Thoracic aorta (tissue), 2 donors: ENCODE measurements around the gene TP63. TPM values are rescaled to one million over a fixed set of nuclear protein-coding genes. Genes with fewer than 3 reads are reported as not detected.

Experiments
- ATAC-seq: fragments of 150-250 bp; one replicate; pipeline ENCODE4 v1.8.0; 2017; ENCODE audit warnings: low read depth; ENCODE audit not compliant: insufficient number of reproducible peaks, low FRiP score
- DNase-seq: peaks from one replicate; pipeline ENCODE4 v3.0.0-alpha.2; 2020; ENCODE audit warnings: low spot score
- H3K27ac ChIP-seq, 2 donors: fragments of 200-600 bp; sonication (generic); 1 replicate in 1 of 2; 2 replicates in 1 of 2; pipeline ENCODE4 v1.5.1; 2016; ENCODE audit warnings: mild to moderate bottlenecking in 2 of 2, moderate library complexity in 2 of 2
- H3K27me3 ChIP-seq: fragments of 200-600 bp; sonication (generic); replicated peaks from 2 replicates; pipeline ENCODE4 v1.6.0; 2016; ENCODE audit warnings: mild to moderate bottlenecking; ENCODE audit not compliant: insufficient read depth
- H3K36me3 ChIP-seq: fragments of 200-600 bp; sonication (generic); one replicate; pipeline ENCODE4 v1.5.1; 2016
- H3K4me1 ChIP-seq, 2 donors: fragments of 200-600 bp; sonication (generic); 1 replicate in 1 of 2; 2 replicates in 1 of 2; pipeline versions ENCODE4 v1.5.1 to v1.6.0; 2016; ENCODE audit warnings: low read depth in 2 of 2, mild to moderate bottlenecking in 1 of 2; ENCODE audit not compliant: control insufficient read depth in 1 of 2
- H3K4me3 ChIP-seq: fragments of 200-600 bp; sonication (generic); 2 replicates; pipeline ENCODE4 v1.5.1; 2016; ENCODE audit warnings: mild to moderate bottlenecking
- H3K9me3 ChIP-seq: fragments of 200-600 bp; sonication (generic); 2 replicates; pipeline ENCODE4 v1.5.1; 2016
- CTCF ChIP-seq: fragments of 200-600 bp; sonication (generic); IDR thresholded peaks from one replicate; pipeline ENCODE4 v1.5.1; 2019; ENCODE audit warnings: antibody characterized with exemption
- total RNA-seq, 2 donors: library from RNA; depleted of rRNA; stranded (reverse); fragments of >200 nt; gene quantifications; one replicate each; pipeline versions ENCODE4 v1.1.0 to v1.2.3, GENCODE V29; 2016

The TP63 gene
- total RNA-seq, 2 donors from 2014 or later = 0.14 to 0.42 TPM

- Histone ChIP-seq H3K27me3 (no peaks in the 10 kb centered on the region), H3K4me3 (no peak overlapping the region), H3K4me1 (peaks cover 8 to 11% of the 10 kb centered on the region in 2 donors), H3K36me3 (no peaks in the 10 kb centered on the region), H3K9me3 (no peaks in the 10 kb centered on the region), H3K27ac (no peak overlapping the region)
- DNase-seq = no peak
- ATAC-seq = no peak
- no peak for TF ChIP-seq CTCF
Measured at GRCh38 chr3:189625572-189625971, 5.6 kb upstream of the TP63 start.

- no peak overlapping the region for H3K4me3 ChIP-seq
- peaks cover 8 to 17% of the 10 kb centered on the region in 2 donors for H3K4me1 ChIP-seq
- H3K9me3 ChIP-seq = no peaks in the 10 kb centered on the region
- no peaks in the 10 kb centered on the region for H3K36me3 ChIP-seq
- no peak for TF ChIP-seq CTCF
- ATAC-seq (no peak), DNase-seq (no peak)
- H3K27me3 ChIP-seq = no peaks in the 10 kb centered on the region
- no peak overlapping the region for H3K27ac ChIP-seq
Measured at GRCh38 chr3:189626286-189626685, 4.9 kb upstream of the TP63 start.

- DNase-seq (no peak), ATAC-seq (no peak)
- Histone ChIP-seq H3K4me3 (no peak overlapping the region), H3K27me3 (no peaks in the 10 kb centered on the region), H3K9me3 (no peaks in the 10 kb centered on the region), H3K36me3 (no peaks in the 10 kb centered on the region), H3K27ac (no peak overlapping the region), H3K4me1 (peaks cover 8 to 17% of the 10 kb centered on the region in 2 donors)
- no peak for TF ChIP-seq CTCF
Measured at GRCh38 chr3:189629803-189630455, 1.3 kb upstream of the TP63 start.

GRCh38 chr3:189630767-189631372, 319 bp upstream of the TP63 start:
- ATAC-seq = no peak
- DNase-seq = no peak
- H3K27ac ChIP-seq = no peak overlapping the region
- H3K4me3 ChIP-seq = no peak overlapping the region
- H3K36me3 ChIP-seq = no peaks in the 10 kb centered on the region
- no peaks in the 10 kb centered on the region for H3K27me3 ChIP-seq
- TF ChIP-seq CTCF = no peak
- H3K4me1 ChIP-seq = peaks cover 8 to 17% of the 10 kb centered on the region in 2 donors
- H3K9me3 ChIP-seq = no peaks in the 10 kb centered on the region

- Histone ChIP-seq H3K27ac (no peak overlapping the region), H3K36me3 (no peaks in the 10 kb centered on the region), H3K9me3 (no peaks in the 10 kb centered on the region), H3K4me1 (peaks cover 8 to 17% of the 10 kb centered on the region in 2 donors), H3K27me3 (no peaks in the 10 kb centered on the region), H3K4me3 (no peak overlapping the region)
- ATAC-seq (no peak), DNase-seq (no peak)
- TF ChIP-seq CTCF = no peak
Measured at GRCh38 chr3:189631409-189631808, 220 bp downstream of the TP63 start.
